ENCODE data around the gene NBPF1.
"Not testable (repeated sequence)": the region's sequence is repeated elsewhere in the genome, so short reads cannot be mapped to it uniquely, and the experiment has no call there.

DNA sequence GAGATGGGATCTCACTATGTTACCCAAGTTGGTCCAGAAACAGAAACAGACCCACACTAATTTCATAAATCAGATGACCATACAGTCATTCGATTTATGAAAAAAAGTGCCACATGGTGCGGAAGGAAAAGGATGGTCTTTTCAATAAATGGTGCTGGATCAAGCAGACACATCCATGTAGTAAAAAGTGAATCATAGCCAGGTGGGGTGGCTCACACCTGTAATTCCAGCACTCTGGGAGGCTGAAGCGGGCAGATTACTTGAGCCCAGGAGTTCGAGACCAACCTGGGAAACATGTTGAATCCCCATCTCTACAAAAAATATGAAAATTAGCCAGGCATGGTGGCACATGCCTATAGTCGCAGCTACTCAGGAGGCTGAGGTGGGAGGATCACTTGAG lies 2.8 kb downstream of the NBPF1 start:
- TF ChIP-seq POLR2A, POLR2AphosphoS5 (IDR thresholded peaks at IDR 0.05): not testable (repeated sequence)
- TF ChIP-seq, protein P1, sequence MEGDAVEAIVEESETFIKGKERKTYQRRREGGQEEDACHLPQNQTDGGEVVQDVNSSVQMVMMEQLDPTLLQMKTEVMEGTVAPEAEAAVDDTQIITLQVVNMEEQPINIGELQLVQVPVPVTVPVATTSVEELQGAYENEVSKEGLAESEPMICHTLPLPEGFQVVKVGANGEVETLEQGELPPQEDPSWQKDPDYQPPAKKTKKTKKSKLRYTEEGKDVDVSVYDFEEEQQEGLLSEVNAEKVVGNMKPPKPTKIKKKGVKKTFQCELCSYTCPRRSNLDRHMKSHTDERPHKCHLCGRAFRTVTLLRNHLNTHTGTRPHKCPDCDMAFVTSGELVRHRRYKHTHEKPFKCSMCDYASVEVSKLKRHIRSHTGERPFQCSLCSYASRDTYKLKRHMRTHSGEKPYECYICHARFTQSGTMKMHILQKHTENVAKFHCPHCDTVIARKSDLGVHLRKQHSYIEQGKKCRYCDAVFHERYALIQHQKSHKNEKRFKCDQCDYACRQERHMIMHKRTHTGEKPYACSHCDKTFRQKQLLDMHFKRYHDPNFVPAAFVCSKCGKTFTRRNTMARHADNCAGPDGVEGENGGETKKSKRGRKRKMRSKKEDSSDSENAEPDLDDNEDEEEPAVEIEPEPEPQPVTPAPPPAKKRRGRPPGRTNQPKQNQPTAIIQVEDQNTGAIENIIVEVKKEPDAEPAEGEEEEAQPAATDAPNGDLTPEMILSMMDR (IDR thresholded peaks at IDR 0.05): not testable (repeated sequence)
